8988T (cell line): Measurements from ENCODE around the gene NPBWR2.

ENCODE experiments used
- DNase-seq: peaks from one replicate; pipeline ENCODE4 v3.0.0; 2011

Gene NPBWR2

DNA sequence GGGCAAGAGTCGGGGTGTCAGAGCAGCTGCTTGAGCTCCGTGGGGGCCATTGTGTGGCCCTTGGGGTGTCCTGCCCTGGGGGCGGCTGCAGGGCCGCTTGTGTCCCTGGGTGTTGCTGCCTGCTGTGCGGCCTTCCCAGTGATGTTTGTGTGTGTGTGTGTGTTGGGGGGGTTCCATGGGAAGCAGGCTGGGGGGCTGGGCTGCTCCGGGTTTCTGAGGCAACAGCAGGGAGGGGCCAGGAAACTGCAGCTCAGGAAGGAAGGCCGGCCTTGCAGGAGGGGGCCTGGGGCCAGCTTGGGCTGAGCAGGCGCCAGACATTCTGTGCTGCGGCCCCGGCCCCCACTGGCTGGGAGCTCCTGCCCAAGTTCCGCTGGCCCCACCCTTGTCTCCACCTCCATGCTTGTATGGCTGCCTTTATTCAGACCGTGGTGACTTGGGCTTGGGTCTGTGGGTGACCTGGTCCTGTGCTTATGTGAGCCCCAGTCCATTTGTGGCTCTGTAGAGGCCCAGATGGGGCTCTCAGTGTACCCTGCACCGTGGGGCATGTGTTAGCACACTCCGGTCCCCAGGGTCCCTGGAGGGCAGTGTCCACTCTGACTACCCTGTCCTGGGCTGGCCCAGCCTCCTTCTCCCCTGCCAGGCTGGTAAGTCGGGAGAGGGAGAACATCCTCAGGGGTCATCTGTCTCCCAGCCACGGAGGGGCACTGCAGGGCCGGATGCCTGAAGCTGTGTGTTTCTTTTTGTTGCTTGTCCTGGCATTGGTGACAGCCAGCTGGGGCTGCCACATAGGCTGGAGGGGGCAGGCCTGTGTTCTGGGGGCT lies 53.3 kb downstream of the NPBWR2 start:
- DNase-seq, result peak; percentile 98
